Measurements from ENCODE around the gene NAA25. TPM values are rescaled to one million over a fixed set of nuclear protein-coding genes. Genes with fewer than 3 reads are reported as not detected.

The NAA25 gene
- total RNA-seq, 1 donor from 2014 or later, result 22.9 TPM

DNA sequence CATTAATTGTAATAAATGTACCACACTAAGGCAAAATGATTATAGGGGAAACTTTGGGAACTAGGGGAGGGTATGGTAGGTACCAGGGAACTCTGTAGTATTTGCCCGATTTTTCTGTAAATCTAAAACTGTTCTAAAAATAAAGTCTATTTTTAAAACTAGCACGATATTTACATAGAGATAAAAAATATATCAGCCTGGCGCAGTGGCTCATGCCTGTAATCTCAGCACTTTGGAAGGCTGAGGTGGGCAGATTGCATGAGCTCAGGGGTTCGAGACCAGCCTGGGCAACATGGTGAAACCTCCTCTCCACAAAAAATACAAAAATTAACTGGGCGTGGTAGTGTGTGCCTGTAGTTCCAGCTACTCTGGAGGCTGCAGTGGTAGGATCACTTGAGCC, 128.0 kb downstream of the NAA25 start:
- DNase-seq (ENCODE audit: low spot score), result no peak

DNA sequence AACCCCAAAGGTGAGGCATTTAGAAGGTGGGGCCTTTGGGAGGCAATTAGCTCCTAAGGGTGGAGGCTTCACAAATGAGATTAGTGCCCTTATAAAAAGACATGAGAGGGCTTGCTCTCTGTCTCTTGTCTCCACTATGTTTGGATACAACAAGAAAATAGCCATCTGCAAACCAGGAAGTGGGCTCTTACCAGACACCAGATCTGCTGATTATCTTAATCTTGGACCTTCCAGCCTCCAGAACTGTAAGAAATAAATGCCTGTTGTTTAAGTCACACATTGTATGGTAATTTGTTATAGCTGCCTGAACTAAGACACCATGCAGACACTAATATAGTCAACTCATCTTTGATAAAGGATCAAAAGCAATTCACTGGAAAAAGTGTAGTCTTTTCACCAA, 130.0 kb downstream of the NAA25 start:
- no peak for DNase-seq (ENCODE audit: low spot score)

DNA sequence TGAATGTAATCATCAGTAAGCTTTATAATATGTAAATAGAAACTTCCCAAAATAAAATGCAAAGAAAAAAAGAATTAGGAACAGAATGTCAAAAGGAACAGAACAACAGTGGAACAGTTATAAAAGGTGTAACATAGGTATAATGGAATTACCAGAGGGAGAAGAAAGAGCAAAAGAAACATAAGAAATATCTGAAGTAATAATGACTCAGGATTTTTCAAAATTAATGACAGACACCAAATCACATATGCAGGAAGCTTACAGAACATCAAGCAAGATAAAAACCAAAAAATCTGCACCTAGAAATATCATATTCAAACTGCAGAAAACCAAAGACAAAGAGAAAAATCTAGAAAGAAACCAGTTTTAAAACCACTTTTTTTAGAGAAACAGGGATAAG, 131.7 kb downstream of the NAA25 start:
- DNase-seq (ENCODE audit: low spot score), result no peak

Other genes with a start within 250 kb of the NAA25 start
- 31.8 TPM for gene TMEM116, start 95.6 kb downstream of the NAA25 start, total RNA-seq (ENCODE audit: insufficient read depth, low replicate concordance)
- 32.0 TPM for gene ERP29, start 95.4 kb downstream of the NAA25 start, total RNA-seq (ENCODE audit: insufficient read depth, low replicate concordance)
- 22.4 TPM for gene TRAFD1, start 16.8 kb upstream of the NAA25 start, total RNA-seq (ENCODE audit: insufficient read depth, low replicate concordance)

All from umbilical cord (tissue), 2 donors.